GM18867 (cell line): ENCODE data around the gene ARID1B.

Experiments used
- ATAC-seq: cut with Tn5 transposase; IDR thresholded peaks from one replicate; pipeline ENCODE4 v1.9.1; 2021; ENCODE audit warnings: mild to moderate bottlenecking, moderate library complexity; ENCODE audit not compliant: unreplicated experiment

The ARID1B gene

DNA sequence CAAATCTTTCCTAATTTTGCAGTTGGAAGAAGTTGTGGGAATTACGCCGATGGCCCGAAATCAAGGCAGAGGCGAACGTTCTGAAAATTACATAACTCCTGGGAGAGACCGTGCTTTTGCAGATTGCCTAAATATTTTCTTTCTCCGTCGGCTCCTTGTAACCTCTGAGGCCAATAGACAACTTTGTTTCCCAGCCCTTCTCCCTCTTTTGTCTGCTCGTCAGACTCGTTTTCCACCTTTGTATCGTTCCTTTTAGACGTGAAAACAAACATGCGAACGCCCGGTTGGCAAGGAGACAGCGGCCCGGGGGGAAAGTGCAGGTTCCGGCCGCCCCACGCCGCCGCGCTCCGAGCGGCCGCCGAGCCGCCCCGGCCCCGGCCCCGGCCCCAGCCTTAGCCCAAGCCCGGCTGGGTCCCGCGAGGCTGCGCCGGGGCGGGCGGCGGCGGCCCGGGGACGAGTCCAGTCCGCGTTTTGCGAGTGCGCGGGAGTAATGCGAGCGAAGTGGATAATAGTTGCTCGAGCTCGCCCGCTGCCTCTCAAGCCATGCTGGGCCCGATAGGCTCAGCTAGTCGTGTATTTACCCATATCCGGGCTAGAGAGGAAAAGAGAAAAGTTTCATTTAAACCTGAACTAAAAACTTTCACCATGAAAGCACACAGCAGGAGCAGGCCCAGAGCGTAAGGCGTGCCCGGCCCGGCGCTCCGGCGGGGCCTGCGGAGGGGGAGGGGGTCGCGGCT, at the start of gene ARID1B:
Gene ARID1B (plus strand): TSS at position 539 of the 737 bp plus-strand sequence. CDS start 303 bp downstream, outside the sequence.
- peak; percentile 55 for ATAC-seq

- peak; percentile 66 for ATAC-seq
Observed at GRCh38 chr6:156727715-156728385, 49.3 kb upstream of the ARID1B start.

- peak; percentile 69 for ATAC-seq
Observed at GRCh38 chr6:156729248-156729647, 47.9 kb upstream of the ARID1B start.

DNA sequence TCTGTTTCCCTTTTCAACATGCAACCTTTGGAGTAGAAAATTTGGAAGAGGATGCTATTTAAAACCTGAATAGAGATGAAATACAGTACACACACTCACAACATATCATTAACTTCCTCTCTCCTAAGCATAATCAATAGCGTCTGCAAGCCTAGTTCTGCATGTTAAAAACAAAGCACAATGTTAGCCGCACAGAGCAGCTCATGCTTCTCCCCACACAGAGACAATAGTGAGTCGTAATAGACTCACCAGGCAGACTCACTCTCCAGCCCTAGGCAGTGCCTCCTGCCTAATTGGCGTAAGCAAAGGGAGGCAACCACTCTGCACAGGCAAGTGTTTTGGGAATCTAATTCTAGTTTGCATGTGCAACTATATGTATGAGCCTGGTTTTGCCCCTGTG, 45.8 kb upstream of the ARID1B start:
- no peak for ATAC-seq

DNA sequence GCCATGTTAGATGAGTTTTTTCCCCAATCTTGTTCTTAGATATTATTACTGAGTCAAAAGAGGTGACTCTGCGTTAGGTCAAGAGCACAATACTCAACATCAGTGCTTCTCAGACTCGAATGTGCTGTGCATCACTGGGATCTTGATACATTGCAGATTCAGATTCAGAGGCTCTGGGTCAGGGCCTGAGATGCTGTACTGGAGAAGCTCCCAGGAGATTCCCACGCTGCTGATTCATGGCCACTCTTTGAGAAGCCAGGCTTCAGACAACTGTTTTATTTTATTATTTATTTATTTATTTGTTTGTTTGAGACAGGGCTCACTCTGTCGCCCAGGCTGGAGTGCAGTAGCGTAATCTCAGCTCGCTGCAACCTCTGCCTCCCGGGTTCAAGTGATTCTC, 41.4 kb upstream of the ARID1B start:
- no peak for ATAC-seq

- ATAC-seq, result no peak
Observed at GRCh38 chr6:156740604-156741003, 36.6 kb upstream of the ARID1B start.

DNA sequence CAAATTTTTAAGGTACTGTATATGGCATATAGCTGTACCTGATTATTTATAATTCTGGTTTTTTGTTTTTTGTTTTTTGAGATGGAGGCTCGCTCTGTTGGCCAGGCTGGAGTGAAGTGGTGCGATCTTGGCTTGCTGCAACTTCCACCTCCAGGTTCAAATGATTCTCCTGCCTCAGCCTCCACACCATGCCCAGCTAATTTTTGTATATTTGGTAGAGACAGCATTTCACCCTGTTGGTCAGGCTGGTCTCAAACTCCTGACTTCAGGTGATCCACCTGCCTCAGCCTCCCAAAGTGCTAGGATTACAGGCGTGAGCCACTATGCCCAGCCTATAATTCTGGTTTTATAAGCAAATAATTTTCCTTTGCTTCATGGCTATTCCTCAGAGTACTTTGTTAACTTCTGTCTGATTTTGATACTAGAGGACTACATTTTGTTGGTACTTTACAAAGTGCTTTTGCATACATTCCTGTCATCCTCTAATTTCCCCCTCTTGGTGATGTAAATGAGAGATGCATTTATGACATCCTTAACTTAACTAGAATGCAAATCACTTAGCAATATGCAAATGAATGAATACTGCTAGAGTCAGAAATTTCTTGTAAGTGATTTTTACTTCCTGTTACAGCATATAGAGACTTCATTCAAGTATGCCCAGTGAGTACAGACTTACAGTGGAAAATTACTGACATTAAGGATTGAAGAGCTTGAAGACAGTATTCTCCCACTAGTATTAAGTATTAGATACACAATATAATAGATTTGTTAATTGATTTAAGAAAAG, 35.7 kb upstream of the ARID1B start:
- ATAC-seq, result peak; percentile 55

GRCh38 chr6:156747715-156748114, 29.5 kb upstream of the ARID1B start:
- ATAC-seq, result no peak

DNA sequence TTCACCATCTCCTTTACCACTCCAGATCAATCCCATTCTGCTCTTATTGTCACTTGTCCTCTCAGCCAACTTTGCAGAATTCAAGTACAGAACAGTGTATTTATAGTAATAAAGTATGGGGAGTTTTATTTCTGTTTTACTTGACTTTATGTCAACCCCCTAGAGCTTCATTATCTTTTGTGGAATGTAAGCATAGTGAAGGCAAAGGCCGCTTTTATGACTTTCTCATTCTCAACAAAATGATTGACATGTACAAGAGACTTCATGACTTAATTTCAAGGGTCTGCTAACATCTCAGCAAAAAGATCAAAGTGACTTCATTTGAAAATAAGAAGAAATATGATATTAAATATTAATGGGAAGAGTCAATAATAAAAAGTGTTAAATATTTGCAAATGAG, 28.7 kb upstream of the ARID1B start:
- ATAC-seq, result no peak

DNA sequence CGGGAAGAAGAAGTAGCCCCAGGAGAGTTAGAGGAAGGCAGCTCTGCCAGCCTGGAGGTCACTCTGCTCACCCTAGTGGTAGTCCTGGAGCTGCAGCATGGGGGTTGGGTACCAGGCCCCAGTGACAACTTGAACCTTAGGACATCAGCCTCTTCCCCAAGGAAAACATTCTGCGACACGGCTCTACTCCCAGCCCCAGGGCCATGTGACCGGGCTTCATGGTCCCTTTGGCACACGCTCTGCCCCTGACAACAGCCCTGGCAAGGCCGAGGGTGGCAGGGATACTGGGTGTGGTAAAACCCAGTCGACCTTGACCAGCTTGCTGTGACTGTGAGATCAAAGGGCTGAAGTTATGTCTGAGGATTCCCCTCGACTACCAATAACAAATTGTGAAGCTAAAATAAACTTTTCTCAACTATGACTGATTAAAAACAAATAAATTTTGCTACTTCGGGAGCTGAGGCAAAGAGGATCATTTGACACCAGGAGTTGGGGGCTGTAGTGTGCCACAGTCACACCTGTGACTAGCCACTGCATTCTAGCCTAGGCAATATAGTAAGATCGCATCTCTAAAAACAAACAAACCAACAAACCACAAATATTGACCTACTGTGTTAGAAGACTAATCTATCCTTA, 24.4 kb upstream of the ARID1B start:
- ATAC-seq, result peak; percentile 80

- no peak for ATAC-seq
Observed at GRCh38 chr6:156756630-156757610, 20.3 kb upstream of the ARID1B start.

GRCh38 chr6:156757849-156758248, 19.3 kb upstream of the ARID1B start:
- ATAC-seq, result no peak

DNA sequence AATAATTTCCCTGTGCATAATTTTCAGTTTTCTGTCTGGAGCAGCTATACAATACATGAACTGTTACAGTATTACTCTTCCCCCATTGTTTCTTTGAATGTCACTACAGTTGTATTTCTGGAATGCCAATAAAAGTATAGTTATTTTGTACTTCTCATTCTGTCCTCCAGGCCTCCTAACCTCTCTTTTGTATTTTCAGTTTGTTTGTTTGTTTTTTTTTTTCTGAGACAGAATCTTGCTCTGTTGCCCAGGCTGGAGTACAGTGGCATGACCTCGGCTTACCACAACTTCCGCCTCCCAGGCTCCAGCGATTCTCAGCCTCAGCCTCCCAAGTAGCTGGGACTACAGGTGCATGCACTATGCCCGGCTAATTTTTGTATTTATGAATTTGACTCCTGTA, 16.8 kb upstream of the ARID1B start:
- no peak for ATAC-seq

GRCh38 chr6:156762547-156762946, 14.6 kb upstream of the ARID1B start:
- ATAC-seq, result no peak

- ATAC-seq, result no peak
Observed at GRCh38 chr6:156765117-156765516, 12.1 kb upstream of the ARID1B start.

DNA sequence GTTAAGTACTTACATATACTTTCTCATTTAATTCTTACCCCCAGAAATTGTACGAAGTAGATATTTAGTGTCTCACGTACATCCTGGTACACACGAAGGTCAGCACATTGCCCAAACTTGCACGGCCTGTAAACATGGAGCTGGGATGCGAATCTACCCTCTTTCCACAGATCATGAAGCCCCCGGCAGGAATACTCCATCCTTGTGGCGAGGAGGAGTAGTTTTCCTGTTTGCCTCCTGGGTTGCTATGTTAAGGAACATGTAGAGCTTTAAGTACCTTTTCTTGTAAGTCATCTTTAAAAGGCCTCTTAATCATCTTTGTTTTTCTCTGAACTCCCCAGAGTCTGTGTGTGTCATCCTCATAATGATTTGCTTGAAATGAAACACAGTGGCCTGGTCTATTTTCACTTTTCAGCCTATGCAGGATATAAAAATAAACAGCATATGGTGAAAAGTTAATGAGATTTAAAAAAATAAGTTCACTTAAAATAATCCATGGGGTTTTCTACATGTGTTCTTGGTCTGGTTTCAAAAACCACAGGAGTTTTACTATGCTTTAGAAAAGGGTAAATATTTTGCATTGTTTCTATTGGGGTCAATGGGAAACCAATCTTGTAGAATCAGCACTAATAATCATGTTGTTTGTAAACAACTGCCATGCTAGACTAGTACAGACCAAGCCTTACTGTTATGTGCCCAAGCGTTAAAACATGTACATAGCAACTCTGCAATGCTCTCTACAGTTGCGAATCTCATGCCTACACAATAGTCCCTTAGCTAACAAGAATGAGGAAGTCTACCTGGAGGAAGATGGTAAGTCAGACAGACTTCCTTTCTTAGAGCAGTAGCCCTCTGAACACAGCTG, 9.3 kb upstream of the ARID1B start:
- peak; percentile 93 for ATAC-seq

DNA sequence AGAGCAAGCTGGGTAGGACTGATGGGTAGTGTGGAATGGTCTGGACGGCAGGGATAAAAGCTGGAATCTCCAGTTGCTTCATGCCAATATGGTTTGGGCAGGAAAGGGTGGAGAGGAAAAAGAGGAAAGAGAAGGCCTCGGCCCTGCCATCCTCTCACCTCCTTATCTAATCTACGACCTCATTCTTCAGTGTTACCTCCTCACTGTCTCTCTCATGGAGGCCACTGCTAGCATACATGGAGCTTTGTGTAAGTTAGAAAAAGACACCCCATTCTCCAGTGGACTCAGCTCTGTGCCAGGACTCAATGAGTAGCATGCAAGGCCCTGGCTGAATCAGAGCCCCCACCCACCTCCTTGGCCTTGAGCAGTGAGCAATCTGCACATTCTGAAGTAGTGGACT, 6.1 kb upstream of the ARID1B start:
- ATAC-seq, result no peak

DNA sequence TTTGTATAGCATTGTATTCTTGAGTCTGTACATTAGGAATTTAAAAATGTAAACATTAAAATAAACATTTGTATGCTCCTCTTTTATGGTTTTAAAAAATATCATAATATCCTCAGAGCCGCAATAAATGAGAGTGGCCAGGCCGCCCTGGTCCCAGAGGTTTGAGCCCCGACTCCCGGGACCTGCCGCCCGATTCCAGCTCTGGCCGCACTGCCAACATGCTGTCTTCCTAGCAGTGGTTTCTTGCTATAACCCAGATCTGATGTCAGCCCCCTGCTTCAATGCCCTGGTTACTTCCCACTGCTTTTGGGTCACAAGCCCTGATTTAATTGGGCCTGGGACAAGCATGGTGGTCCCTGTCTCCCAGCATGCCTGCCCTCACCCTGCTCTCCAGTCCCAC, 5.4 kb upstream of the ARID1B start:
- no peak for ATAC-seq

DNA sequence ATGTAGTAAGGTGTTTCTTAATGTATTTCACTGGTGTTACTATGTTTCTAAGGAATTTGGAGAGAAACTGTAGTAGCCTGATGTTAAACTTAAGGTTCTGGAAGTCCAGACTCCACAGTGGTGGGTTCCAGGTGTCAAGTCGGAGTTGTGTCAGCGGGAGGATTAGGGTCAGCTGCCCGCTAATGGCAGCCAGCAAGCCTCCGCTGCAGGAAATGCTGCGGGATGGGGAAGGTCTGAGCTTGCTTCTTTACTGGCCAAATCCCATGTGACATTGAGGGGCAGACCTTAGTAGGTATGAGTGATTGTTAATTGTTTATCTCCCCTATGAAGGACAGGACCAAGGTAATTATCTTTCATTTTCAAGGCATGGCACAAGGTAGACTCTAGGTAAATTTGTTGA, 3.7 kb upstream of the ARID1B start:
- ATAC-seq, result no peak
